Ovary (tissue), 9 donors: Measurements from ENCODE around the gene ALOX12. TPM values are rescaled to one million over a fixed set of nuclear protein-coding genes. Genes with fewer than 3 reads are reported as not detected.
A peak's percentile ranks its signal among the peaks of the same experiment; 100 is the strongest.

Experiments
- DNase-seq, 5 donors: peaks; one replicate each; pipeline ENCODE4 v3.0.0-alpha.2; 2019 to 2020
- H3K27ac ChIP-seq, 2 donors: fragments of 200-600 bp; one replicate each; pipeline versions ENCODE4 v1.5.1 to v1.8.0; 2019 to 2022
- H3K27me3 ChIP-seq: fragments of 200-600 bp; one replicate; pipeline ENCODE4 v1.8.0; 2022
- H3K36me3 ChIP-seq: fragments of 200-600 bp; sonication (generic); one replicate; pipeline ENCODE4 v1.5.1; 2019
- H3K4me1 ChIP-seq: one replicate; pipeline ENCODE4 v1.8.1; 2013; ENCODE audit warnings: mild to moderate bottlenecking, moderate library complexity; ENCODE audit not compliant: insufficient read depth
- H3K4me3 ChIP-seq: fragments of 200-600 bp; sonication (generic); one replicate; pipeline ENCODE4 v1.5.1; 2017
- H3K9me3 ChIP-seq, 2 donors: fragments of 200-600 bp in 1 of 2; sonication (generic) in 1 of 2; one replicate each; pipeline versions ENCODE4 v1.5.1 to v1.8.1; 2013 to 2019; ENCODE audit warnings: mild to moderate bottlenecking in 1 of 2, moderate library complexity in 1 of 2
- EP300 ChIP-seq: sonication (generic); formaldehyde crosslinking; IDR thresholded peaks from one replicate; pipeline ENCODE4 v1.6.1; 2017; ENCODE audit warnings: antibody characterized with exemption
- POLR2A ChIP-seq: fragments of 450-650 bp; IDR thresholded peaks from one replicate; pipeline ENCODE4 v1.6.1; 2017; ENCODE audit warnings: antibody characterized with exemption, mild to moderate bottlenecking, moderate library complexity
- WGBS, 3 donors: extraction: QIAGEN DNeasy Blood & Tissue Kit in 1 of 3; methylation state at CpG; one replicate each; pipeline versions ENCODE4 v1.1.5 to v1.1.7; 2013 to 2017; 5-methylcytosine and 5-hydroxymethylcytosine counted together
- intact Hi-C, 4 donors: fragments of 100-400 bp; cut with DNase I; formaldehyde crosslinking; loops; one replicate each; pipeline versions ENCODE4 v1.11.0 to v1.15.1; 2022 to 2023
- polyA plus RNA-seq, 2 donors: library from polyadenylated mRNA; stranded (reverse); fragments of 200-250 nt in 1 of 2; fragments of 350-450 nt in 1 of 2; fragmentation: Illumina TruSeq in 1 of 2; extraction: RNeasy Lipid Tissue Mini Kit (QIAGEN cat#74804) in 1 of 2; gene quantifications; one replicate each; pipeline ENCODE4 v1.2.3, GENCODE V29; 2013 to 2014
- total RNA-seq, 7 donors: library from RNA; depleted of rRNA in 2 of 7; stranded (reverse); fragments of >200 nt in 2 of 7; fragmentation: NEBNext Ultra II Directional in 3 of 7; extraction: Animal tissue kit (Norgen Biotek cat#: 25700) in 3 of 7; gene quantifications; one replicate each; pipeline versions ENCODE4 v1.1.0 to v1.2.4, GENCODE V29; 2016 to 2023
- TF ChIP-seq, protein P1 (sequence below), 3 donors: fragments of 450-650 bp in 2 of 3; fragments of 200-600 bp in 1 of 3; IDR thresholded peaks; one replicate each; pipeline versions ENCODE4 v1.5.1 to v1.8.0; 2016 to 2022; ENCODE audit warnings: antibody characterized with exemption in 3 of 3, mild to moderate bottlenecking in 1 of 3
- donor health status: DM: no; HTN: no; CAD: no; lungs with moderate emphysema.
- donor health status: DM: no; HTN: no; CAD: no.
- donor health status: Bipolar disorder and iron deficiency.
- donor health status: DM: yes; HTN: yes; CAD: no.
- donor health status: DM: no; HTN: no; CAD: no.
- donor health status: DM: yes; HTN: yes; CAD: no.

Gene ALOX12
- total and polyA plus RNA-seq, 9 donors = 0.05 to 0.74 (median 0.56) TPM; not detected in 5

DNA sequence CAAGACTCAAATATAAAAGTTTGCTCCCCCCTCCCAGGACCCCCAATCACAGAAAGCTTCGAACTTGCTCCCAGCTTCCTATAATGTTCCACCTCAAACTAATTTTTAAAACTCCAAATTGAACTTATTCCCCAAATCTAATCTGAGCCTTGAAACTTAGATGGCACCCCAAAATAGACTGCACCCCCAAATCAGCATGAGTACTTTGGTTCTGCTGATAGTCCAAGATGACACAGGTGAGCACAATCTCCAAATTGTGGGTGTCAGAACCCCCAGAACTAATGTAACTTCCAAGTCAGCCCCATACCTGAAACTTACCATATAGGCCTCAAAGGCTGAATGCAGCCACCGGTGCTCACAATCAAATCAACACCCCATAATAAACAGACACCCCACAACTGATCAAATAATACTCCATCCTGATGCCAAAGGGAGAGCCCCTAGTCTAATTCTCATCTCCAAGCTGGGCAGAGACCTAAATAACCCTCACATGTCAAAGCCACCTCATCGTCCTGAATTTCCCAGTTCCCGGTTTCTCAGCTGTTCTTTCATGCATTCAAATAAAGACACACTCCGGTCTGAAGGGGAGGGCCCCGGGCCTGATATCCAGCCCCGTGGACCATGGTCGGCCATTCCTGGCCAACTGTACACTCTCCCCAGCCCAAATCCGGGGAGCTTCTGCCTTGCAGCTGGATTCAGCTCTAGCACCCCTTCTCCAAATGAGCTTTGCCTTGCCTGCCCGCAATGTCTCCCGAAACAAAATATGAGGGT lies 25.2 kb downstream of the ALOX12 start:
- TF ChIP-seq EP300 (no peak), POLR2A (no peak)
- TF ChIP-seq, protein P1, sequence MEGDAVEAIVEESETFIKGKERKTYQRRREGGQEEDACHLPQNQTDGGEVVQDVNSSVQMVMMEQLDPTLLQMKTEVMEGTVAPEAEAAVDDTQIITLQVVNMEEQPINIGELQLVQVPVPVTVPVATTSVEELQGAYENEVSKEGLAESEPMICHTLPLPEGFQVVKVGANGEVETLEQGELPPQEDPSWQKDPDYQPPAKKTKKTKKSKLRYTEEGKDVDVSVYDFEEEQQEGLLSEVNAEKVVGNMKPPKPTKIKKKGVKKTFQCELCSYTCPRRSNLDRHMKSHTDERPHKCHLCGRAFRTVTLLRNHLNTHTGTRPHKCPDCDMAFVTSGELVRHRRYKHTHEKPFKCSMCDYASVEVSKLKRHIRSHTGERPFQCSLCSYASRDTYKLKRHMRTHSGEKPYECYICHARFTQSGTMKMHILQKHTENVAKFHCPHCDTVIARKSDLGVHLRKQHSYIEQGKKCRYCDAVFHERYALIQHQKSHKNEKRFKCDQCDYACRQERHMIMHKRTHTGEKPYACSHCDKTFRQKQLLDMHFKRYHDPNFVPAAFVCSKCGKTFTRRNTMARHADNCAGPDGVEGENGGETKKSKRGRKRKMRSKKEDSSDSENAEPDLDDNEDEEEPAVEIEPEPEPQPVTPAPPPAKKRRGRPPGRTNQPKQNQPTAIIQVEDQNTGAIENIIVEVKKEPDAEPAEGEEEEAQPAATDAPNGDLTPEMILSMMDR (IDR thresholded peaks at IDR 0.05) = no peak
- Histone ChIP-seq H3K27me3 (no peaks in the 10 kb centered on the region), H3K36me3 (no peaks in the 10 kb centered on the region), H3K4me1 (peaks cover 11% of the 10 kb centered on the region), H3K4me3 (no peak overlapping the region), H3K9me3 (no peaks in the 10 kb centered on the region), H3K27ac (no peak overlapping the region)
- 59 to 66% (median 63%) methylated on average over 11 of the region's 11 CpGs for WGBS, 3 donors
- intact Hi-C loops = loop anchor here in 1 of 4 donors (5.0 kb wide), 1 partner anchor 109 kb away; no protein-coding TSS in a partner anchor
- no peak for DNase-seq

DNA sequence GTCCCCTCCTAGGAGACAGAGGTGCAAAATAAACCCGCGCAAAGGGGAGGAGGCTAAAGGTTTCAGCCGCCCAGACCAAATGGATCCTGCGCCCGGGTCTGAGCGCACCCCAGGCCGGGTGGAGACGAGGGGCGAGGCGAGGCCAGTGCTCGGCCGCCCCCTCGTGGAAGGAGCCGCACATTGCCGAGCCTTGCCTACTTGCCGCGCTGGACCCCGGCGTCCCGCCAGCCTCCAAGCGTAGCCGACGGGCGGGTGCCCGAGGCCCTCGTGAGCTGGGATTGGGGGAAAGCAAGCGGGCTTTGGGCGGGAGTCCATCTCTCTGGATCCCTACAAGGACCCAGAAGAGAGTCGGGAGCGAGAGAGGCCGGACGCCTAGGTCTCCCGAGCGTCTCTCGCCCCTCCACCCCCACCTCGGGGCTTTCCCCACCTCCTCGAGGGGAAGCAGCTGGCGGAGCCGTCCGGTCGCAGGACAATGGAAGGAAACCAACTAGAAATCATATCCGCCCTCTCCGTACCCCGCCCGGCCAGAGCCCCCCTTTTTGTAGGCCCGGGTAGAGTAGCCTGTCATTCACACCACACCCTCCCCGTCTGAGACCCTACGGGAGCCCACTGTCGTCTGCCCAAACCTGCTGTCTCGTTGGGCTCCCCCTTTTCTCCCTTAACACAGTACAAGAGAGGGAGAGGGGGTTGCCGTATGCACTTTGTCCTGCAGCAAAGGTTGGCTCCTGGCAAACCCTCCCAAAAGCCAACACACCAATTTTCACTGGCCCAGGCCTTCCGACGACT lies 26.3 kb downstream of the ALOX12 start:
- Histone ChIP-seq H3K27ac (peak overlapping the region in 1 of 2 donors; percentile 9), H3K4me1 (peaks cover 7% of the 10 kb centered on the region), H3K36me3 (no peaks in the 10 kb centered on the region), H3K9me3 (no peaks in the 10 kb centered on the region), H3K4me3 (peak overlapping the region; percentile 1), H3K27me3 (no peaks in the 10 kb centered on the region)
- TF ChIP-seq POLR2A = no peak
- TF ChIP-seq EP300 = no peak
- TF ChIP-seq, protein P1 (IDR thresholded peaks at IDR 0.05) = peak; percentile 88 to 97 (median 90)
- peak; percentile 58 to 91 (median 80) for DNase-seq
- 2 to 3% (median 2%) methylated on average over 53 of the region's 53 CpGs for WGBS, 3 donors
- intact Hi-C loops = loop anchor here in 1 of 4 donors (5.0 kb wide), 1 partner anchor 110 kb away; no protein-coding TSS in a partner anchor

DNA sequence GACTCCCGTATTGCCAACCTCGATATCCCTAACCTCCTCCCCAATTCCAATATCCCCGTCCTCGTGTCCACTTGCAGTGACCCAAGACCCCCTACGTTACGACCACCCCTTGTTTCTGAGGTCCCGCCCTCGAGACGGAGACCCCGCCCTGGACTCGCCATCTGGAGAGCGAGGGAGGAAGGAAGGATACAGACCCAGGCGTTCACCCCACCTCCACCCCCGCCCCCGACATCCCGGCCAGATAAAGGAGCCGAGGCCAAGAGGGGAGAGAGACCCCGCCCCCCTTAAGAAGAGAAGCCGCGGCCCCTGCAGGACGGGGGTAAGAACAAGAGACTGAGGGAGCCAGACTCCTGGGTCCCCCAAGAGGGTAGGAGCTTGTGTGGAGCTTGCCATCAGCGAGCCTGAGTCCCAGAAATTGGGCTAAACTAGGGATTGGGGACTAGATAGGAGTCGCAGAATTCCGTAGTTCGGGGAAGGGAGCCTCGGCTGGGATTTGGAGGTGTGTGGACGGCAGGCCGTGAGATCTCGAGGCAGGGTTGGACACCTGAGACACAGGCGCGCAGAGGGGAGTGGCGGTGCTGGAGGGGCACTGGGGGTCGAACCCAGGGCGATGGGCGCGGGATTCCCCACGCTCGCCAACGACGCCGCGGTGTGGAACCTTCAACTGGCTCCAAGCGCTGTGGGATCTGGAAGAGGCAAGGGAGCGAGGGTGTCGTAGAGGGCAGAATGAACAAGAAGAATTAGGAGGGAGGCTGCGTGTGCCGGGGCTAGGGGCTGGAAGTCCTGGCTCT lies 27.1 kb downstream of the ALOX12 start, which contains the start of gene BCL6B:
BCL6B (plus strand) TSS at position 270 of the 791 bp plus-strand sequence. CDS start 622 bp downstream, outside the sequence.
- WGBS, 3 donors = 4 to 11% (median 6%) methylated on average over 42 to 47 of the region's 47 CpGs
- H3K9me3 ChIP-seq = no peaks in the 10 kb centered on the region
- H3K4me1 ChIP-seq = peaks cover under 1% of the 10 kb centered on the region
- no peaks in the 10 kb centered on the region for H3K27me3 ChIP-seq
- no peaks in the 10 kb centered on the region for H3K36me3 ChIP-seq
- peak in 1 of 5 donors; percentile 37 for DNase-seq
- intact Hi-C loops = loop anchor here in 1 of 4 donors (5.0 kb wide), 1 partner anchor 111 kb away; no protein-coding TSS in a partner anchor
- peak within 1 kb of the TSS; percentile 1 for H3K4me3 ChIP-seq
- peak within 1 kb of the TSS in 1 of 2 donors; percentile 9 for H3K27ac ChIP-seq
- TF ChIP-seq EP300 (no peak), POLR2A (no peak)
- TF ChIP-seq, protein P1 (IDR thresholded peaks at IDR 0.05) = no peak
